SK-N-MC (cell line): Measurements from ENCODE around the gene MMRN2.
"Not testable (repeated sequence)": the region's sequence is repeated elsewhere in the genome, so short reads cannot be mapped to it uniquely, and the experiment has no call there.

Experiments
- DNase-seq: peaks from one replicate; pipeline ENCODE4 v3.0.0-alpha.2; 2011; ENCODE audit warnings: low read depth, low spot score
- H3K27ac ChIP-seq: fragments of 200-600 bp; sonication (generic); 2 replicates; pipeline ENCODE4 v1.5.1; 2016; ENCODE audit warnings: mixed run types
- H3K36me3 ChIP-seq: fragments of 200-600 bp; sonication (generic); 2 replicates; pipeline ENCODE4 v1.6.1; 2017; ENCODE audit warnings: antibody characterized with exemption, low read length, mixed read lengths; ENCODE audit not compliant: insufficient read depth
- H3K4me3 ChIP-seq: fragments of 200-600 bp; sonication (generic); 2 replicates; pipeline ENCODE4 v1.5.1; 2016
- H3K9ac ChIP-seq: fragments of 200-600 bp; sonication (generic); 2 replicates; pipeline ENCODE4 v1.8.0; 2017; ENCODE audit warnings: mixed run types, mixed read lengths; ENCODE audit not compliant: insufficient read length
- H3K9me3 ChIP-seq: fragments of 200-600 bp; sonication (generic); 2 replicates; pipeline ENCODE4 v1.6.1; 2017; ENCODE audit warnings: low read depth, mild to moderate bottlenecking, antibody characterized with exemption, low read length, moderate library complexity, mixed read lengths
- EZH2 ChIP-seq: fragments of 200-600 bp; sonication (generic); IDR thresholded peaks from one replicate; pipeline ENCODE4 v1.6.1; 2017; ENCODE audit warnings: antibody characterized with exemption
- FOXP2 ChIP-seq: optimal IDR thresholded peaks from 2 replicates; pipeline ENCODE3; 2011; ENCODE audit warnings: mild to moderate bottlenecking, moderate library complexity; ENCODE audit not compliant: insufficient read depth; ENCODE audit errors: extremely low read length, control extremely low read depth
- POLR2AphosphoS5 ChIP-seq: IDR thresholded peaks from 2 replicates; pipeline ENCODE4 v1.6.1; 2012; ENCODE audit warnings: mild to moderate bottlenecking, low read depth, low read length, borderline replicate concordance

The MMRN2 gene

DNA sequence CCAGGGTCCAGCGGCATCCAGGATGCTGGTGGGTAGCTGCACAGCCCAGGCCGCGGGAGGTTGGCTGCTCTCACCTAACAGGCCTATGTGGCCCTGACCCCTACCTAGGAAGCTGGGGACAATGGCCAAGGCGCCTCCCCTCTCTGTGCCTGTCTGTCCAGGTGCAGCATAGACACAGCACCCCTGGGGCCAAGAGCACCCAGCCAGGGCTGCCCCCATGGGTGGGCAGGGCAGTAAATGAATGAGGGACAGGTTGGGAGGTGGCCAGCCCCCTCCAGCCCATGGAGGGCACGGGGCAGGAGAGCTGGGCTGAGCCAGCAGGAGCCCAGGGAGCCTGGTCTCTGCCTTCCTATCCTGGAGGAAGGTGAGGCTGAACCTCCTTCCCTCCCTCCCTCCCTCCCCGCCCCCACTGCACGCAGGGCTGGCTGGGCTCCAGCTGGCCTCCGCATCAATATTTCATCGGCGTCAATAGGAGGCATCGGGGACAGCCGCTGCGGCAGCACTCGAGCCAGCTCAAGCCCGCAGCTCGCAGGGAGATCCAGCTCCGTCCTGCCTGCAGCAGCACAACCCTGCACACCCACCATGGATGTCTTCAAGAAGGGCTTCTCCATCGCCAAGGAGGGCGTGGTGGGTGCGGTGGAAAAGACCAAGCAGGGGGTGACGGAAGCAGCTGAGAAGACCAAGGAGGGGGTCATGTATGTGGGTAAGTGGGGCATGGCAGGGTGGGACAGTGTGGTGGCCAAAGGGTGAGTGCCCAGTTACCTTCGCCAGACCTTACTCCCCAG is 893 bp upstream of the MMRN2 start, which contains the start of gene SNCG:
Gene SNCG (plus strand): TSS at position 484 of the 785 bp plus-strand sequence. CDS start 99 bp downstream, at position 583.
- no peaks in the 10 kb centered on the region for H3K9me3 ChIP-seq
- H3K4me3 ChIP-seq: no peak within 1 kb of the TSS
- H3K36me3 ChIP-seq: no peaks in the 10 kb centered on the region
- H3K27ac ChIP-seq: no peak within 1 kb of the TSS
- H3K9ac ChIP-seq: no peak within 1 kb of the TSS
- no peak for DNase-seq
- TF ChIP-seq FOXP2 (no peak), POLR2AphosphoS5 (no peak), EZH2 (no peak)

DNA sequence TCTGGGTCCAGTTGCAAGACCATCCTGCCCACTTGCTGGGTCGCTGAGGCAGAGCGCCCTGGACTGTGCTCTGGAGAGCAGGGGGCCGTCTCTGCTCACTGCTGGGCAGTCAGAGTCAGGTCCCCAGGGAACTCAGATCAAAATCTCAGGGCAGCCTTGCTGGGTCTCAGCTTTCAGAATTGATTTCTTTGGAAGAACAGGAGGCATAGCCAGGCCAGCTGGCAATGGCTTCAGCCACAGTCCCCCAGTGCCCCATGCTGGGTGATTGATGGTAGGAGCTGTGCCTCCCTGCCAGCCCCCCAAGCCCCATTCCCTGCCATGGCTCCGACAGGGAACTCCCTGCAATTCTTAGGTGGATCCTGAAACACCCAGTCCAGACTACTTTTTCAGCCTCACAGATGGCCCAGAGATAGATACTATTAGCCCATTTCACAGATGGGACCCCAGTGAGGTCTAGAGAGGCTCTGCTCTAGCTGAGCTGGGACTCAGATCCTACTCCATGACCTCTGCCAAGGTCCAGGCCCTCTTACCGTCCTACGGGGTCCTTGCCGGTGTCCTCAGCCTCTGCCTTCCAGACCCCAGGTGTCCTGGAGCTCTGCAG is 467 bp downstream of the MMRN2 start:
- Histone ChIP-seq H3K36me3 (no peaks in the 10 kb centered on the region), H3K9ac (no peak overlapping the region), H3K4me3 (no peak overlapping the region), H3K9me3 (no peaks in the 10 kb centered on the region), H3K27ac (no peak overlapping the region)
- no peak for DNase-seq
- no peak for TF ChIP-seq EZH2
- no peak for TF ChIP-seq POLR2AphosphoS5
- no peak for TF ChIP-seq FOXP2

DNA sequence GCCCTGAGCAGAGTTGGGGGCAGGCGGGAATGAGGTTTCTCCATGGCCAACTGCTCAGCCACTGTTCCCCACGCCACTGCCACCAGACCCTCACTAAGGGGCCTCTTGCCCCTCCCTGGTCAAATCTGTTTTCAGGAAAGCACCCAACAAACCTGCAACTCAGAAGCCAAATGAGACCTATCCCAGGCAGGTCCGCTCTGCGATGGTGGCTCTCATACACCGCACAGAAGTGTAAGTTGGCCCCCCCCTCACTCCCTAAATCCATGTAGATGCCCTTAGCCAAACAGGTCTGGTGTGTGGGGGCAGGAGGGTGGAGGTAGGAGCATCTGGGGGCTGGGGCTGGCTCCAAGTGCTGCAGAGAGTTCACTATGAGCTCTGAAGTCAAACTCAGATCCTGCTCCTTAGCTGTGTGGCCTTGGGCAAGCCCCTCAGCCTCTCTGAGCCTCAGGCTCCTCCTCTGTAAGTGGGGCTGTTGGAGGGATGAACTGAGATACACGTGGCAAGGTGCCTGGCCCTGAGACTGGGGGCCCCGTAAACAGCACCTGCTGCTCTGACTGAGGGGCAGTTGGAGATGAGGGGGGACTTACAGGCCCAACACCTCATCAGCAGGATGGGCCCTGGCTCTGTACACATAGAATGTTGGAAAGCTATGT is 1.1 kb downstream of the MMRN2 start:
- TF ChIP-seq POLR2AphosphoS5: no peak
- TF ChIP-seq EZH2: no peak
- TF ChIP-seq FOXP2: no peak
- H3K36me3 ChIP-seq: no peaks in the 10 kb centered on the region
- DNase-seq: no peak
- H3K9me3 ChIP-seq: no peaks in the 10 kb centered on the region
- no peak overlapping the region for H3K4me3 ChIP-seq
- H3K9ac ChIP-seq: no peak overlapping the region
- H3K27ac ChIP-seq: no peak overlapping the region

DNA sequence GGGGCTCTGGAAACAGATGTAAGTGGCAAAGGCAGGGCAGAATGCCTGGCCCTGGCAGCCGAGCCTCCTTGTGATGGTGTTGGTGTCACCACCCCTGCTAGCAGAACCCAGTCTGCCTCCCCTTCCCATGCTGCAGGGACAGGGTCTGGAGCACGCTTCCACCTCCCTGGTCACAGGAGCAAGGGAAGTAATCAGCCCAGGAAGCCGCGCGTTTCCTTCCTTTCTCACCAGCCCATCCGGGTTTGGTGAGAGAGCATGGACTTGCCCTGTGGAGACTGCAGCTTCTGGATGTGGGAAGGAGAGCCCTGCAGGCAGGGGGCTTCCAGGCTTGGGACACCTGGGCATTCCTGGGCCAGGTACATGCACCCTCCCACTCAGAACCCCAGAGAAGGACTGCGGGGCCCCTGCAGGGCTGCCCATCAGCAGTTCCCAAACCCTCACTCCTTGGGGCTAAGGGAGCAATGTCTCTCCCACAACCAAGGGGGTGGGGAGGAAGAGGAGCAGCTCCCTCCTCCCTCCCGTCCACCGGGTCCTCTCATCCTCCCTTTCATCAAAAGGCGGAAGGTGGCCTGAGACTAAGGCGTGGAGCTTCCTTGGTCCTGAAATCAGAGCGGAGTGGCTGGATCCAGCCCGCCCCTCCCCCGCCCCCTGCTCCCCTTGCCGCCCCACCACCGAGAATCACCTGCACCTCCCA is 1.8 kb downstream of the MMRN2 start:
- no peak overlapping the region for H3K4me3 ChIP-seq
- no peaks in the 10 kb centered on the region for H3K9me3 ChIP-seq
- no peak for DNase-seq
- H3K9ac ChIP-seq: no peak overlapping the region
- no peak for TF ChIP-seq FOXP2
- TF ChIP-seq POLR2AphosphoS5: no peak
- no peak for TF ChIP-seq EZH2
- H3K27ac ChIP-seq: no peak overlapping the region
- no peaks in the 10 kb centered on the region for H3K36me3 ChIP-seq

DNA sequence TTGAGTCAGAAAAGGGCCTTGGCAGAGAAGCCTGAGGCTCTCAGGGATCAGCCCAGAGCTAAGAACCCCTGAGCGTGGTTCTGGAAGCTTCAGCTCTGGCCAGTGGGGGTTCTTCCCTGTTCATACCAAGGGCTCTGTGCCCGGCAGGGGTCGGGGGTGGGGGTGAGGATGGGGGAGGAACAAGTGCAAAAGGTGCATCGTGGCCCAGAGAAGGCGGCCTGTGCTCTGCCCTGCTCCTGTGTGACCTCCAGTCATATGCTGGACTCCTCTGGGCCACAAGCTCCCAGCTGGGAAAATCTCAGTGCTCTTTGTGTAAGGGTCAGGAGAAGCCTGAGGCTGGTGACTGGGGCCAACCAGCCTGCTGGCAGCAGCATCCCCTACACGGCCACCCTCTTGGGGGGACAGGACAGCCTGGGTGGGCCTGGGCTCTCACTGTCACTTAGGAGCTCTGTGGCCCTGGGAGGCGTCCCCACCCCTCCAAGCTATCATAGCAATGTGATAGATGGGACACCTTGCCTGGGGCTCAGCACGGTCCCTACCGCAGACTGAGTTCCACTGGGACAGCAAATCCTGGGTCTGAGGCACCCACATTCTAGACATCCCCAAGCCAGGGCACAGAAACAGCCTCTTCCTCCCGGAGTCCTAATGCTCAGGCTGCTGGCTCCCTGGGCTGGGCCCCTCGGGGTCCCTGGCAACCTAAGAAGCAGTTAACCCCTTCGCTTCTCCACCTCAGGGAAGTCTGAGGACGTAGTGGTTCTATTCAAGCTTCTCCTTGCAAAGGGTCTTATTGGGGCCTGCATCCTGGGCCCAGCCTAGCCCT is 2.5 kb downstream of the MMRN2 start:
- H3K36me3 ChIP-seq: no peaks in the 10 kb centered on the region
- TF ChIP-seq FOXP2 (no peak), EZH2 (no peak), POLR2AphosphoS5 (no peak)
- peak overlapping the region; percentile 57; the same call in 1 of the 2 replicates for H3K27ac ChIP-seq
- peak overlapping the region; percentile 49 for H3K4me3 ChIP-seq
- H3K9ac ChIP-seq: no peak overlapping the region
- no peak for DNase-seq
- no peaks in the 10 kb centered on the region for H3K9me3 ChIP-seq

DNA sequence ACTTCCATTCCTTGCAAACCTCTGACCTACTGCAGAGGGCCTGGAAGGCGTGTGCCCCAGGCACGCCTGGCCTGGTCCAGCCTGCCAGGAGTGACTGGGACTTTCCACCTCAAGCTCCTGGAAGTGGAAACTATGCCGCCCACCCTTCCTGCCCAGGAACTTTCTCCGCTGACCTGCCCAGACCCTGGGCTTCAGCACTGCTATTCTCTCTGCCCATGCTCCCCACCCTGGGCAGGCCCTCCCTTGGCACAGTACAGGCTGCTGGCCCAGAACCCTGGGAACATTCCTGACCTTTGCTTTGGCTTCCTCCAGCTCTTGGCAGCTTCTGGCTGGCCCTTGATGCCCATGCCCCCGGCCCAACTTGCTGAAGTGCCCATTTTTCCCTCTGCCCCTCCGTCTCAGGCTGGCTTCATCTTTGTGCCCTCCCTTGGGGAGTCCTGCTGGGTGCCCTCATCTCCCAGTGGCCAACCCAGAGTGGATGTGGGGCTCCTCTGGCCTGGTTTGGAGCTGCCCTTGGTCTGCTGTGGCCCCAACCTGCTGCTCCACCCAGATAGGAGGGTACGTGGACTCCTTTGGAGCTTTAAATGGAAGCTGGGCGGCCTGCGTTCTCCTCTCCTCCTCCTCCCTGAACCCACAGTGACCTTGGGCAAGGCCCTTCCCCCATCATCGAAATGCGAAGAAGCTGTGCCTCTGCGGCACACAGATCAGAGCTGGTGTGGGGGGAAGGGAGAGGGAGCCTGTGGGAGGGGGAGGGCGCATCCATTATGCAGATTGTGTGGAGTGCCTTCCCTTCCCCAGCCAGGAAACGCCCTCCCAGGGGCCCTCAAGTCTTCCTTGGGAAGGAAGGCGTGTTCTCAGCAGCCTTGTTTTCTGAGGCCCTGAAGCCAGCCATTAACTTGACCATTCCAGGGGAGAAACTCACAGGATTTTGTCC is 3.4 kb downstream of the MMRN2 start:
- H3K36me3 ChIP-seq: no peaks in the 10 kb centered on the region
- no peak overlapping the region for H3K9ac ChIP-seq
- TF ChIP-seq POLR2AphosphoS5 (peak; percentile 31; the same call in 1 of the 2 replicates), FOXP2 (no peak), EZH2 (no peak)
- H3K27ac ChIP-seq: peak overlapping the region; percentile 57; the same call in 1 of the 2 replicates
- peak overlapping the region; percentile 49 for H3K4me3 ChIP-seq
- H3K9me3 ChIP-seq: no peaks in the 10 kb centered on the region
- no peak for DNase-seq

DNA sequence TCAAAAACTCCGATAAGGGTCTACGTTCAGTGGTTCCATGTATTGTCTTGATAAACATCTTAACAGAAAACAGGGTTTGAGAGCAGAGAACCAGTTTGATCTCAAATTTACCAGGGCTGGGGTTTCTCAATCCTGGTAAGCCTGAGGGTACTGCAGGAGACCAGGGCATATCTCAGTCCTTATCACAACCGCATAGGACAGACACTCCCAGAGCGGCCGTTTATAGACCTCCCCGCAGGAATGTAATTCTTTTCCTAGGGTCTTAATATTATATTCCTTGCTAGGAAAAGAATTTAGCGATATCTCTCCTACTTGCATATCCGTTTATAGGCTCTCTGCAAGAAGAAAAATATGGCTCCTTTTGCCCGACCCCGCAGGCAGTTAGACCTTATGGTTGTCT is 4.7 kb downstream of the MMRN2 start:
- not testable (repeated sequence) for H3K9me3 ChIP-seq

More for the DNA sequence above, 4.7 kb downstream of the MMRN2 start:
- DNase-seq, H3K36me3 ChIP-seq, H3K4me3 ChIP-seq, H3K9ac ChIP-seq, H3K27ac ChIP-seq: not testable (repeated sequence)
